Endothelial cell (in vitro differentiated cells): ENCODE results near the gene RUNX3. TPM values are rescaled to one million over a fixed set of nuclear protein-coding genes. Genes with fewer than 3 reads are reported as not detected.

Experiments used
- DNase-seq: peaks from one replicate; pipeline ENCODE4 v3.0.0; 2021; ENCODE audit warnings: low spot score
- H3K27ac Mint-ChIP-seq: one replicate; pipeline ENCODE4 v1.8.0; 2021; ENCODE audit warnings: mixed read lengths, inconsistent platforms; ENCODE audit not compliant: unreplicated experiment
- H3K27me3 Mint-ChIP-seq: one replicate; pipeline ENCODE4 v1.8.0; 2021; ENCODE audit warnings: mild to moderate bottlenecking, moderate library complexity, mixed read lengths, inconsistent platforms; ENCODE audit not compliant: unreplicated experiment
- H3K36me3 Mint-ChIP-seq: one replicate; pipeline ENCODE4 v1.8.0; 2021; ENCODE audit warnings: mild to moderate bottlenecking, low read depth, mixed read lengths, inconsistent platforms; ENCODE audit not compliant: unreplicated experiment
- H3K4me1 Mint-ChIP-seq: one replicate; pipeline ENCODE4 v1.8.0; 2021; ENCODE audit warnings: mild to moderate bottlenecking, mixed read lengths, inconsistent platforms; ENCODE audit not compliant: unreplicated experiment
- H3K4me3 Mint-ChIP-seq: one replicate; pipeline ENCODE4 v1.8.0; 2021; ENCODE audit warnings: mild to moderate bottlenecking, mixed read lengths, inconsistent platforms; ENCODE audit not compliant: unreplicated experiment
- H3K9me3 Mint-ChIP-seq: one replicate; pipeline ENCODE4 v1.8.0; 2021; ENCODE audit warnings: mixed read lengths, inconsistent platforms; ENCODE audit not compliant: unreplicated experiment
- total RNA-seq: library from RNA; stranded (reverse); fragmentation: NEBNext Ultra II Directional; extraction: Animal tissue kit (Norgen Biotek cat#: 25700); gene quantifications from one replicate; pipeline ENCODE4 v1.2.1, GENCODE V29; 2021; ENCODE audit not compliant: unreplicated experiment
- TF ChIP-seq, protein P1 (sequence below): fragments of 200-600 bp; sonication (generic); IDR thresholded peaks from one replicate; pipeline ENCODE4 v1.5.0; 2021; ENCODE audit warnings: antibody characterized with exemption; ENCODE audit not compliant: unreplicated experiment

Gene RUNX3
- total RNA-seq, 1 donor from 2014 or later: 1.8 TPM

GRCh38 chr1:24936684-24937083, 6.6 kb upstream of the RUNX3 start:
- Mint-ChIP-seq H3K4me1 (peaks cover 12% of the 10 kb centered on the region), H3K27me3 (peaks cover 25% of the 10 kb centered on the region), H3K36me3 (no peaks in the 10 kb centered on the region), H3K9me3 (no peaks in the 10 kb centered on the region), H3K27ac (no peak overlapping the region), H3K4me3 (no peak overlapping the region)
- no peak for DNase-seq
- TF ChIP-seq, protein P1, sequence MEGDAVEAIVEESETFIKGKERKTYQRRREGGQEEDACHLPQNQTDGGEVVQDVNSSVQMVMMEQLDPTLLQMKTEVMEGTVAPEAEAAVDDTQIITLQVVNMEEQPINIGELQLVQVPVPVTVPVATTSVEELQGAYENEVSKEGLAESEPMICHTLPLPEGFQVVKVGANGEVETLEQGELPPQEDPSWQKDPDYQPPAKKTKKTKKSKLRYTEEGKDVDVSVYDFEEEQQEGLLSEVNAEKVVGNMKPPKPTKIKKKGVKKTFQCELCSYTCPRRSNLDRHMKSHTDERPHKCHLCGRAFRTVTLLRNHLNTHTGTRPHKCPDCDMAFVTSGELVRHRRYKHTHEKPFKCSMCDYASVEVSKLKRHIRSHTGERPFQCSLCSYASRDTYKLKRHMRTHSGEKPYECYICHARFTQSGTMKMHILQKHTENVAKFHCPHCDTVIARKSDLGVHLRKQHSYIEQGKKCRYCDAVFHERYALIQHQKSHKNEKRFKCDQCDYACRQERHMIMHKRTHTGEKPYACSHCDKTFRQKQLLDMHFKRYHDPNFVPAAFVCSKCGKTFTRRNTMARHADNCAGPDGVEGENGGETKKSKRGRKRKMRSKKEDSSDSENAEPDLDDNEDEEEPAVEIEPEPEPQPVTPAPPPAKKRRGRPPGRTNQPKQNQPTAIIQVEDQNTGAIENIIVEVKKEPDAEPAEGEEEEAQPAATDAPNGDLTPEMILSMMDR: no peak

DNA sequence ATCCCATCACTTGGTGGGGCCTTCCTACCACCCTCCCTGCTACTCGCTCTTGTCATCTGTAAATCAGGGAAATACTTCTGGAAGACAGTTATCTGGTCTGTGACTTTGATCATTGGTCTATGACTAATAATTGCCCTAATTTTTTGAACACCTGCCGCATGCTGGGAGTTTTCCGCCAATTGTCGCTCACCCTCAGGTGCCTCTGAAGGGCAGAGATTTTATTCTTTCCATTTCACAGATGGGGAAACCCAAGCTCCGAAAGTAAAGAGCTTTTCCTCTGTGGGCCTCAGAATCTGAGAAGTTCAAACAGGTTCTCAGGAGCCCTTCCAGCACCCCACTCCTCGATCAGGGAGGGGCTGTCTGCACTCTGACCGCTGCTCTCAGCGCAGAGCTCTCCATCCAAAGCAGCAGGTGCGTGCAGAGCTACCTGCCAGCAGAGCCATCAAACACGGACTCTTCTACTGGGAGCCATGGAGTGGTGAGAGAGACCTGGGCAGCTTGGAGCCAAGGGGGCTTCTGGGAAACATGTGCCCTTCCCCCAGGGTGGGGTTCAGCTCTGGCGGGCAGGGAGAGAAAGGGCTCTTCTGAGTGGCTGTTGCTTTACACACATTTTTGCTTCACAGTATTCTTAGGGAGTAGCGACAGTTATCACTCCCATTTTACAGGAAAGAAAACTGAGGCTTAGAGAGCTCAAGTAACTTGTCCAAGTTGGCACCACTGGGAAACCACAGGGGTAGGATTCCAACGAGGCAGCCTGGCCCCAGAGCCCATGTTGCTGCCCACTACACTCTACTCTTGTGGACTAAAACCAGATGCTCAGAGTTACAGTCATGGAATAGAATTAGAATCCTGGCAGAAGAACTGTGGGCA, 5.8 kb upstream of the RUNX3 start:
- DNase-seq: no peak
- H3K27ac Mint-ChIP-seq: no peak overlapping the region
- peaks cover 14% of the 10 kb centered on the region for H3K4me1 Mint-ChIP-seq
- H3K9me3 Mint-ChIP-seq: no peaks in the 10 kb centered on the region
- TF ChIP-seq, protein P1: no peak
- H3K4me3 Mint-ChIP-seq: no peak overlapping the region
- no peaks in the 10 kb centered on the region for H3K36me3 Mint-ChIP-seq
- H3K27me3 Mint-ChIP-seq: peaks cover 27% of the 10 kb centered on the region

GRCh38 chr1:24935196-24935526, 5.1 kb upstream of the RUNX3 start:
- Mint-ChIP-seq H3K36me3 (no peaks in the 10 kb centered on the region), H3K4me3 (no peak overlapping the region), H3K4me1 (peaks cover 14% of the 10 kb centered on the region), H3K9me3 (no peaks in the 10 kb centered on the region), H3K27ac (no peak overlapping the region), H3K27me3 (peaks cover 27% of the 10 kb centered on the region)
- TF ChIP-seq, protein P1: no peak
- no peak for DNase-seq

DNA sequence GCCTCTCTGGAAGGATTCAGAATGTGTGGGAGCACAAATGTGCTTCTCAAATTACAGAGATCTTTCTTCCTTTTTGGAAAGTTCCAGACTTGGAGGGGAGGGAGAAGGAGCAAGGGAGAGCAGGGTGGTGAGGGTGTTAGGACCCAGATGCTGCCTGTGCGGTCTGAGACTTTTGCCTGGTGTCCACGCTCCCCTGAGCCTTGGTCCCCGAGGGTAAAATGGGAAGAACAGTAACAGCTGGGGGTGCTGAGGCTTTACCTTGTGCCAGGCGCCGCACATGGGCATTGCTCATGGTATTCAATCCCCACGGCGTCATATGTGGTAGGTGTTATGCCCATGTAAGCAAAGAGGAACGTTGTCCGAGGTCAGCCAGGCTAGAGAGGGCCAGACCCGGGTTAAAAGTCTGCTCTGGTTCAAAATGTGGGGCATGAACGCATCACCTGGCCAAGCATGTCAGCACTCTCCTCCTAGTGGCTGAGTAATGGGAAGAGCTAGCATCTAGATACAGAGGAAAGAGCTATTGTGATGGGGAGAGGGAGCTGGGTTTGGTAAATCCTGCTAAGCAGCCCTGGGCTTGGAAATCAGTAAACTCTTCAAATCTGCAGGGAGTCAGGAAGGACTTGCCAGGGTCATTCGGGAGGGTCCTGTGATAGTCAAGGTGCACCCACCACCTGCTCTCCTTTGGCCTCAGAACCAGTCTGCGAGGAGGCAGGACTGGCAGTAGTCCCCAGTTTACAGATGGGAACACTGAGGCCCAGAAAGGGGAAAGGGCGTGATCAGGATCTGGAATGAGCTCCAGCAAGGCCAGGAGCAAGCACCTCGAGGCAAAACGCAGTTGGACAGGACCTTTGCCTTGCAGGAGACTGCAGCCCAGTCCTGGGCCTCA, 4.5 kb upstream of the RUNX3 start:
- H3K27ac Mint-ChIP-seq: no peak overlapping the region
- H3K9me3 Mint-ChIP-seq: no peaks in the 10 kb centered on the region
- TF ChIP-seq, protein P1: no peak
- H3K4me3 Mint-ChIP-seq: no peak overlapping the region
- H3K4me1 Mint-ChIP-seq: peaks cover 14% of the 10 kb centered on the region
- H3K27me3 Mint-ChIP-seq: peaks cover 27% of the 10 kb centered on the region
- no peak for DNase-seq
- no peaks in the 10 kb centered on the region for H3K36me3 Mint-ChIP-seq
